Natural killer cell (primary cell): ENCODE data around the gene GNG7. TPM values are rescaled to one million over a fixed set of nuclear protein-coding genes. Genes with fewer than 3 reads are reported as not detected.

Experiments used
- ATAC-seq, 3 donors: fragments of 150-1000 bp in 2 of 3; fragments of 200-7000 bp in 1 of 3; cut with Tn5 transposase; 1 replicate in 1 of 3; 2 replicates in 2 of 3; pipeline ENCODE4 v1.10.0; 2021; ENCODE audit warnings: mild to moderate bottlenecking in 2 of 3, moderate library complexity in 2 of 3
- DNase-seq, 2 donors: peaks; one replicate each; pipeline versions ENCODE4 v3.0.0 to v3.0.0-alpha.2; 2013 to 2021; ENCODE audit warnings: mixed read lengths in 1 of 2
- H3K27ac ChIP-seq: one replicate; pipeline ENCODE4 v1.5.1; 2013; ENCODE audit warnings: mild to moderate bottlenecking, low read length
- H3K27me3 ChIP-seq: one replicate; pipeline ENCODE4 v1.6.1; 2013; ENCODE audit warnings: low read length; ENCODE audit not compliant: control insufficient read depth, insufficient read depth
- H3K36me3 ChIP-seq: one replicate; pipeline ENCODE4 v1.6.1; 2013; ENCODE audit warnings: low read length; ENCODE audit not compliant: control insufficient read depth, insufficient read depth
- H3K4me1 ChIP-seq: one replicate; pipeline ENCODE4 v1.6.1; 2013; ENCODE audit warnings: low read length; ENCODE audit not compliant: control insufficient read depth, insufficient read depth
- H3K4me3 ChIP-seq: one replicate; pipeline ENCODE4 v1.5.1; 2013; ENCODE audit warnings: low read length
- H3K9me3 ChIP-seq: one replicate; pipeline ENCODE4 v1.6.1; 2013; ENCODE audit warnings: low read length; ENCODE audit not compliant: control insufficient read depth, insufficient read depth
- H3K27ac Mint-ChIP-seq, 2 donors: one replicate each; pipeline ENCODE4 v1.8.0; 2022; ENCODE audit warnings: mild to moderate bottlenecking in 2 of 2, mixed read lengths in 2 of 2, moderate library complexity in 1 of 2
- H3K27me3 Mint-ChIP-seq, 2 donors: one replicate each; pipeline ENCODE4 v1.8.0; 2022; ENCODE audit warnings: low read depth in 2 of 2, mixed read lengths in 2 of 2
- H3K36me3 Mint-ChIP-seq: one replicate; pipeline ENCODE4 v1.8.0; 2022; ENCODE audit warnings: mixed read lengths
- H3K4me1 Mint-ChIP-seq, 2 donors: one replicate each; pipeline ENCODE4 v1.8.0; 2022; ENCODE audit warnings: mixed read lengths in 2 of 2
- H3K4me3 Mint-ChIP-seq: one replicate; pipeline ENCODE4 v1.8.0; 2022; ENCODE audit warnings: mild to moderate bottlenecking, moderate library complexity, mixed read lengths
- H3K9me3 Mint-ChIP-seq, 2 donors: one replicate each; pipeline ENCODE4 v1.8.0; 2022; ENCODE audit warnings: mixed read lengths in 2 of 2
- CTCF ChIP-seq: fragments of 200-600 bp; IDR thresholded peaks from one replicate; pipeline ENCODE4 v1.8.0; 2022; ENCODE audit warnings: antibody characterized with exemption
- WGBS: methylation state at CpG from one replicate; pipeline ENCODE4 v1.1.7; 2013; ENCODE audit warnings: missing lambda C conversion rate; ENCODE audit not compliant: insufficient coverage; 5-methylcytosine and 5-hydroxymethylcytosine counted together
- intact Hi-C: fragments of 100-400 bp; cut with micrococcal nuclease; formaldehyde crosslinking; loops from one replicate; pipeline ENCODE4 v1.14.2; 2022
- total RNA-seq, 4 donors: library from RNA; stranded (reverse); fragments of 120-200 nt in 1 of 4; gene quantifications; one replicate each; pipeline versions ENCODE4 v1.2.3 to v1.2.4, GENCODE V29; 2013 to 2022

The GNG7 gene
- total RNA-seq, 3 donors from 2014 or later (not counting 1 experiment from before 2014, with no cell fraction given): 0.75 to 4.8 (median 1.5) TPM

GRCh38 chr19:2490659-2491058, 211.8 kb downstream of the GNG7 start:
- H3K4me1 ChIP-seq: peaks cover 46% of the 10 kb centered on the region
- intact Hi-C loops: no loop called here
- 53% methylated on average over 7 of the region's 7 CpGs for WGBS
- ATAC-seq (no peak), DNase-seq (no peak)
- peaks cover 7 to 33% of the 10 kb centered on the region in 2 donors for H3K27me3 Mint-ChIP-seq
- H3K4me1 Mint-ChIP-seq: peaks cover 6 to 15% of the 10 kb centered on the region in 2 donors
- peaks cover 29% of the 10 kb centered on the region for H3K27me3 ChIP-seq
- no peaks in the 10 kb centered on the region for H3K9me3 Mint-ChIP-seq
- no peak overlapping the region for H3K4me3 ChIP-seq
- TF ChIP-seq CTCF: no peak
- H3K36me3 Mint-ChIP-seq: no peaks in the 10 kb centered on the region
- no peak overlapping the region for H3K27ac Mint-ChIP-seq
- H3K36me3 ChIP-seq: no peaks in the 10 kb centered on the region
- H3K4me3 Mint-ChIP-seq: no peak overlapping the region
- no peaks in the 10 kb centered on the region for H3K9me3 ChIP-seq
- H3K27ac ChIP-seq: no peak overlapping the region

DNA sequence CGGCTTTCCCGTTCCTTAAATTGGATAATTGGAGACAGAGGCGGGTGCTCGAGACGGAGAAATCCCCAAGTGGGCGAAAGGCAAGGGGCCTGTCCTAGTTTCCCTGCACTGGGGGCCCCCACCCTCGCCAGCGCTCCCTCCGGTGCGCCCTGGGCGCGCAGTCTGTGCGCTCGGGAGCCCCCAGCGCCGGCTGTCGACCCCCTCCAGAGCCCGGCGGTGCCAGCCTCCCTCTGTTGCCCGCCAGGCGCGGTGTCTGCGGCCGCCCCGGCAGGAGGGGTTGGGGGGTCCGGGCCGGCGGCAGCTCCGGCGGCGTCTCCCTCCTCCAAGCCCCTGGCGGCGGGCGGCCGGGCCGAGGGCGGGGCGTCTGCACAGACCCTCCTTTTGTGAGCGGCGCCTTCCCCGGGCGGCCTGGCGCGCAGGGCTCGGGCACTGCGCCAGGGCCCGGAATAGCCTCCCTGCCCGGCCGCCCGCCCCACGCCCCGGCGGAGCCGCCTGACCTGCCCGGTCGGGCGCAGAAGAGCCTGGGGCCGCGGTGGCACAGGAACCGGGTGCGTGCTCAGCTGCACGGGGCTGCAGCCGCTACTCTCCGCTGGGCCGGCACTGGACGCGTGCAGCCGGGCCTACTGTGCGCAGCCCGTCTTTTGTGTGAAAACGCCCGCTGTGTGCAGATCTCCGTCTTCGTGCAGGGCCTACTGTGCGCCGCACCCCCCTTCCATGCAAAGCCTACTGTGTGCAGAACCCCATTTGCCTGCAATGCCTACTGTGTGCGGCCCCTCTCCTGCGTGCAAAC, 213.4 kb downstream of the GNG7 start:
- Mint-ChIP-seq H3K9me3 (no peaks in the 10 kb centered on the region), H3K4me3 (peak overlapping the region; percentile 65), H3K27ac (no peak overlapping the region), H3K27me3 (peaks cover 7 to 33% of the 10 kb centered on the region in 2 donors), H3K4me1 (peaks cover 6 to 11% of the 10 kb centered on the region in 2 donors), H3K36me3 (no peaks in the 10 kb centered on the region)
- Histone ChIP-seq H3K9me3 (no peaks in the 10 kb centered on the region), H3K4me3 (no peak overlapping the region), H3K36me3 (no peaks in the 10 kb centered on the region), H3K4me1 (peaks cover 33% of the 10 kb centered on the region), H3K27me3 (peaks cover 27% of the 10 kb centered on the region), H3K27ac (no peak overlapping the region)
- ATAC-seq (peak in 2 of 3 donors; percentile 26 to 48), DNase-seq (no peak)
- 4% methylated on average over 78 of the region's 78 CpGs for whole genome bisulfite sequencing
- no peak for TF ChIP-seq CTCF
- intact Hi-C loops: no loop called here

- DNase-seq (no peak), ATAC-seq (peak in 1 of 3 donors; percentile 30)
- Histone ChIP-seq H3K27me3 (peaks cover 27% of the 10 kb centered on the region), H3K4me3 (no peak overlapping the region), H3K27ac (no peak overlapping the region), H3K36me3 (no peaks in the 10 kb centered on the region), H3K4me1 (peaks cover 31% of the 10 kb centered on the region), H3K9me3 (peaks cover 1% of the 10 kb centered on the region)
- peaks cover 0 to 3% of the 10 kb centered on the region in 2 donors for H3K9me3 Mint-ChIP-seq
- no peak overlapping the region for H3K4me3 Mint-ChIP-seq
- intact Hi-C loops: no loop called here
- H3K27me3 Mint-ChIP-seq: peaks cover 7 to 30% of the 10 kb centered on the region in 2 donors
- H3K4me1 Mint-ChIP-seq: peaks cover 6 to 9% of the 10 kb centered on the region in 2 donors
- no peak overlapping the region for H3K27ac Mint-ChIP-seq
- H3K36me3 Mint-ChIP-seq: no peaks in the 10 kb centered on the region
- 9% methylated on average over 32 of the region's 32 CpGs for WGBS
- no peak for TF ChIP-seq CTCF
Observed at GRCh38 chr19:2488405-2488941, 214.0 kb downstream of the GNG7 start.
